HepG2 (cell line): ENCODE data around the gene POC1A. TPM values are rescaled to one million over a fixed set of nuclear protein-coding genes. Genes with fewer than 3 reads are reported as not detected.

Experiments used
- ATAC-seq: fragments of 200-7000 bp; cut with Tn5 transposase; 3 replicates; pipeline ENCODE4 v1.9.1; 2020; ENCODE audit warnings: mild to moderate bottlenecking, moderate library complexity
- BruUV-seq: library from RNA; stranded (reverse); fragments of 400-500 nt; replicated peaks from 2 replicates; lab custom pipeline; 2021; lab: Mats Ljungman, UMichigan
- CTCF ChIA-PET: fragments of 300-600 bp; formaldehyde crosslinking; extraction: SDS; loops from one replicate; lab custom pipeline; 2021; ENCODE audit warnings: low total read pairs, inconsistent platforms, low intra/inter-chr PET ratio; lab: Yijun Ruan, JAX
- POLR2A ChIA-PET: fragments of 350-600 bp; sonication (Branson Sonifier 250); formaldehyde crosslinking; loops from one replicate; lab custom pipeline; 2020; ENCODE audit warnings: antibody characterized with exemption, inconsistent platforms; lab: Yijun Ruan, JAX
- DNase-seq: peaks from one replicate; pipeline ENCODE4 v3.0.0-alpha.2; 2015; ENCODE audit warnings: low spot score
- FAIRE-seq: peaks from 3 replicates; lab custom pipeline; 2011; peaks lifted over from hg19 to GRCh38; lab: Jason Lieb, UNC
- H2AFZ ChIP-seq: one replicate; pipeline ENCODE4 v1.6.1; 2011; ENCODE audit warnings: low read length, inconsistent platforms
- H3K27ac ChIP-seq: fragments of 300-600 bp; 3 replicates; pipeline ENCODE4 v1.8.0; 2011; ENCODE audit warnings: mixed run types, mild to moderate bottlenecking, mixed read lengths, low read length, inconsistent platforms; ENCODE audit not compliant: insufficient read depth; ENCODE audit errors: extremely low read length
- H3K27me3 ChIP-seq, 2 experiments: fragments of 200-600 bp in 1 of 2; 2 replicates in 1 of 2; 3 replicates in 1 of 2; pipeline versions ENCODE4 v1.6.0 to v1.8.0; 2011; ENCODE audit warnings: low read length in 2 of 2, mild to moderate bottlenecking in 2 of 2, moderate library complexity in 2 of 2, inconsistent platforms in 1 of 2; ENCODE audit not compliant: insufficient read depth in 2 of 2, control insufficient read depth in 1 of 2
- H3K36me3 ChIP-seq, 2 experiments: fragments of 200-600 bp in 1 of 2; replicated peaks in 1 of 2; 2 replicates in 1 of 2; 3 replicates in 1 of 2; pipeline versions ENCODE4 v1.5.1 to v1.8.0; 2011; ENCODE audit warnings: low read length in 2 of 2, inconsistent platforms in 1 of 2; ENCODE audit not compliant: insufficient read depth in 2 of 2, control insufficient read depth in 1 of 2
- H3K4me1 ChIP-seq: 2 replicates; pipeline ENCODE4 v1.5.1; 2012; ENCODE audit warnings: low read length, inconsistent platforms; ENCODE audit not compliant: insufficient read depth
- H3K4me2 ChIP-seq: 2 replicates; pipeline ENCODE4 v1.6.0; 2011; ENCODE audit warnings: low read depth, low read length, inconsistent platforms
- H3K4me3 ChIP-seq, 3 experiments: fragments of 200-600 bp in 1 of 3; sonication (generic), shearing (Covaris generic) in 1 of 3; replicated peaks in 1 of 3; 2 replicates each; pipeline ENCODE4 v1.5.1; 2011 to 2016; ENCODE audit warnings: low read length in 3 of 3, inconsistent platforms in 2 of 3, low read depth in 2 of 3, mild to moderate bottlenecking in 2 of 3, control low read depth in 1 of 3, mixed read lengths in 1 of 3; ENCODE audit not compliant: insufficient read depth in 1 of 3
- H3K79me2 ChIP-seq: one replicate; pipeline ENCODE4 v1.6.1; 2011; ENCODE audit warnings: low read length, inconsistent platforms; ENCODE audit not compliant: insufficient read depth
- H3K9ac ChIP-seq: 2 replicates; pipeline ENCODE4 v1.6.0; 2011; ENCODE audit warnings: mild to moderate bottlenecking, low read depth, low read length, inconsistent platforms; ENCODE audit not compliant: insufficient read depth
- H3K9me3 ChIP-seq: 2 replicates; pipeline ENCODE4 v1.5.1; 2012; ENCODE audit warnings: mild to moderate bottlenecking, low read length
- H4K20me1 ChIP-seq: 2 replicates; pipeline ENCODE4 v1.6.0; 2011; ENCODE audit warnings: inconsistent platforms, mild to moderate bottlenecking, low read length, moderate library complexity; ENCODE audit not compliant: insufficient read depth
- AGO1 ChIP-seq: fragments of 200-400 bp; formaldehyde crosslinking; IDR thresholded peaks from 2 replicates; pipeline ENCODE4 v1.6.1; 2017; ENCODE audit warnings: mild to moderate bottlenecking, low read depth, low read length, moderate library complexity; ENCODE audit not compliant: poor library complexity, severe bottlenecking
- ARNT ChIP-seq: fragments of 450-650 bp; IDR thresholded peaks from 2 replicates; pipeline ENCODE4 v1.6.1; 2017
- EHMT2 ChIP-seq: fragments of 200-600 bp; sonication (generic); IDR thresholded peaks from 2 replicates; pipeline ENCODE4 v1.7.0; 2017; ENCODE audit warnings: antibody characterized with exemption, low read depth, low read length, borderline replicate concordance
- ELF3 ChIP-seq: IDR thresholded peaks from 2 replicates; pipeline ENCODE4 v1.6.1; 2016; ENCODE audit warnings: missing genetic modification reagents, missing compliant biosample characterization
- HIVEP1 ChIP-seq: sonication (generic); formaldehyde crosslinking; IDR thresholded peaks from 2 replicates; pipeline ENCODE4 v1.4.0; 2020; ENCODE audit warnings: mild to moderate bottlenecking, missing genetic modification reagents
- HNRNPH1 ChIP-seq: fragments of 200-400 bp; formaldehyde crosslinking; optimal IDR thresholded peaks from 2 replicates; pipeline ENCODE3; 2017; ENCODE audit warnings: mild to moderate bottlenecking, low read depth, low read length
- NFE2L2 ChIP-seq: fragments of 150-350 bp; IDR thresholded peaks from 2 replicates; pipeline ENCODE4 v1.6.1; 2014; ENCODE audit warnings: low read length
- PHB2 ChIP-seq: fragments of 450-650 bp; IDR thresholded peaks from 2 replicates; pipeline ENCODE4 v1.6.1; 2018; ENCODE audit not compliant: partially characterized antibody
- PLRG1 ChIP-seq: fragments of 450-650 bp; conservative IDR thresholded peaks from 2 replicates; pipeline ENCODE4 v1.6.1; 2016
- TCF7 ChIP-seq: sonication (generic); IDR thresholded peaks from 2 replicates; pipeline ENCODE4 v1.6.1; 2016; ENCODE audit warnings: antibody characterized with exemption, low read depth
- THAP9 ChIP-seq: sonication (generic); formaldehyde crosslinking; IDR thresholded peaks from 2 replicates; pipeline ENCODE4; 2020; ENCODE audit warnings: missing genetic modification reagents, mild to moderate bottlenecking, borderline replicate concordance
- ZNF30 ChIP-seq: sonication (generic); formaldehyde crosslinking; IDR thresholded peaks from 2 replicates; pipeline ENCODE4 v1.5.0; 2020; ENCODE audit warnings: mild to moderate bottlenecking, missing genetic modification reagents
- ZNF460 ChIP-seq: sonication (generic); formaldehyde crosslinking; IDR thresholded peaks from 2 replicates; pipeline ENCODE4 v1.5.1; 2020; ENCODE audit warnings: missing genetic modification reagents, mild to moderate bottlenecking, borderline replicate concordance
- ZNF619 ChIP-seq: sonication (generic); formaldehyde crosslinking; IDR thresholded peaks from 2 replicates; pipeline ENCODE4 v1.4.0; 2020; ENCODE audit warnings: mild to moderate bottlenecking, missing genetic modification reagents
- ZNF644 ChIP-seq: IDR thresholded peaks from 2 replicates; pipeline ENCODE4 v1.6.1; 2016; ENCODE audit warnings: low read depth
- WGBS: methylation state at CpG from one replicate; pipeline ENCODE4 v1.1.6; 2017; ENCODE audit warnings: low lambda C conversion rate; 5-methylcytosine and 5-hydroxymethylcytosine counted together
- in situ Hi-C: cut with HindIII; loops from 2 replicates; pipeline ENCODE4 v1.10.0; 2017; ENCODE audit warnings: low pct_unique_long_range_greater_than_20kb; ENCODE audit not compliant: extremely low pct_ligation_motif_present
- intact Hi-C: fragments of 100-400 bp; cut with micrococcal nuclease; formaldehyde crosslinking; loops from one replicate; pipeline ENCODE4 v1.10.0; 2022; ENCODE audit not compliant: unreplicated experiment
- polyA plus RNA-seq, 8 experiments: library from polyadenylated mRNA; depleted of rRNA in 3 of 8; stranded (reverse) in 7 of 8; unstranded in 1 of 8; fragments of >200 nt; fragmentation: Illumina TruSeq in 4 of 8; extraction: Trizol in 4 of 8; gene quantifications; 2 replicates each; pipeline versions ENCODE4 v1.2.1 to v1.2.3, GENCODE V29; 2011 to 2016; ENCODE audit warnings: low read depth in 4 of 8, missing spikeins in 1 of 8, mixed read lengths in 1 of 8; ENCODE audit not compliant: insufficient read depth in 1 of 8
- total RNA-seq, 5 experiments: library from RNA; depleted of rRNA; stranded (reverse); fragments of >200 nt; fragmentation: Illumina TruSeq; extraction: Trizol; gene quantifications; 2 replicates each; pipeline ENCODE4 v1.2.3, GENCODE V29; 2016; ENCODE audit warnings: low read depth in 1 of 5

POC1A gene
- total and polyA plus RNA-seq, 2 of the 13 experiments (the other 11 are each of a cell fraction or from before 2014, with no cell fraction given): 14.6 to 20.0 TPM

DNA sequence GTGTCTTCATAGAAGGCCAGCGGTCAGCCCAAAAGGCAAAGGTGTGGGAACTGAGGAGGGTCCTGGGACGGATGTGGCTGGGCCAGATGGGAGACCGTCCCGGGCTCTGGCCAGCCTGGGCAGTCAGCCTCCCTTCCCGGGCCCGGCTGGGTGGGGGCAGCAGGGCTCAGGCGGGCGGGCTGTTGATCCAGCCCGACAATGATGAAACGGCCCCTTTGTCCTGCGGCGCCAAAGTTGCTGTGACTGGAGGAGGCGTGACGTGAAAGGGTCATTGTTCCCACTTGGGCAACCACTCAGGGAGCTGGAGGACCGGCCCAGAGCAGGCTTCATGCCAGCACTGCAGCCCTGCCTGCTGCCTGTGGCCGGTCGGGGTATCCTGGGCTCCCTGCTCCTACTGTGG, 114.4 kb downstream of the POC1A start (continued):
- no peak for TF ChIP-seq EHMT2
- TF ChIP-seq ZNF460: no peak; the same call in 1 of the 2 replicates
- TF ChIP-seq HNRNPH1: no peak
- no peak for TF ChIP-seq ARNT
- TF ChIP-seq PHB2: no peak
- TF ChIP-seq NFE2L2: no peak
- TF ChIP-seq AGO1: peak; percentile 51
- no peak for TF ChIP-seq PLRG1
- no peak for TF ChIP-seq TCF7
- no peak for TF ChIP-seq HIVEP1 (CRISPR knock-in tag)
- no peak for TF ChIP-seq ZNF30 (CRISPR knock-in tag)
- 0 out of 2 replicates have a peak, but pooled peaks have one; percentile 13 for TF ChIP-seq ELF3 (CRISPR knock-in tag)
- TF ChIP-seq, all 625 proteins: peak for 108

GRCh38 chr3:52039426-52039825, 114.8 kb downstream of the POC1A start:
- intact Hi-C loops: no loop called here
- POLR2A ChIA-PET: interaction anchor here (0.9 to 4.3 kb wide), 5 partner anchors 13 to 115 kb away, joined by 3 to 20 read pairs (median 5); partner anchors contain the start of genes DUSP7, POC1A and RPL29
- H3K4me2 ChIP-seq: peak overlapping the region; percentile 73
- H3K79me2 ChIP-seq: no peaks in the 10 kb centered on the region
- 0 out of 2 replicates have a peak, but pooled peaks have one; percentile 14 for TF ChIP-seq THAP9 (CRISPR knock-in tag)
- no peak for TF ChIP-seq ZNF619 (CRISPR knock-in tag)
- TF ChIP-seq ZNF644 (CRISPR knock-in tag): 0 out of 2 replicates have a peak, but pooled peaks have one; percentile 29
- no peak overlapping the region for H2AFZ ChIP-seq
- H3K36me3 ChIP-seq: no peaks in the 10 kb centered on the region
- H3K4me3 ChIP-seq: peak overlapping the region in 1 of 3 experiments; percentile 58; a peak in 1 of 6 replicates
- BruUV-seq: TSS peak; percentile 59
- FAIRE-seq (no peak), DNase-seq (peak; percentile 35), ATAC-seq (no peak)
- no peaks in the 10 kb centered on the region for H3K9me3 ChIP-seq
- WGBS: 71% methylated on average over 3 of the region's 4 CpGs
- H3K4me1 ChIP-seq: peaks cover 67% of the 10 kb centered on the region
- CTCF ChIA-PET: no interaction called here
- H3K9ac ChIP-seq: peak overlapping the region; percentile 35
- no peak overlapping the region for H3K27ac ChIP-seq
- no peaks in the 10 kb centered on the region for H3K27me3 ChIP-seq
- in situ Hi-C loops: no loop called here
- H4K20me1 ChIP-seq: no peaks in the 10 kb centered on the region
